ENCODE results near the gene BTBD10. TPM values are rescaled to one million over a fixed set of nuclear protein-coding genes. Genes with fewer than 3 reads are reported as not detected.
A peak's percentile ranks its signal among the peaks of the same experiment; 100 is the strongest.

Gene BTBD10
- total RNA-seq, 4 donors from 2014 or later, result 26.9 to 36.6 (median 35.3) TPM

DNA sequence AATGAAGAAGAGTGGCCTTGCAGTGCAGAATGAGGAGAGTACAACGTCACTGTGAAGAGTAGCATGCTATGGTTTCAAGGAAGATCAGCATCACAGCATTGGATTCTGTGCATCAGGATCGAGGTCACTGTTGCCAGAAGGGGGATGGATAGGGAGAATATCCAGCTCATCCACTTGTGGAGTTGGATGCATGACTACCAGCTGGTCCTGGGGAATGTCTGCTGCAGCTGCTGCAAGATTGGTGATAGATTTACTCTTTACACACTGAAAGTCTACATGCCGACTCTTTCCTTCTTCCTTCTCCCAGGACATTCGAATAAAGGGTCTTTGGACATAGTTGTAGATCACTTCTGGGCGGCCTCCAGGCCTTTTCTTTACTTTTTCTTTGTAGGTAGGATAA, 74.3 kb downstream of the BTBD10 start:
- intact Hi-C loops (cut with DNase I), result no loop called here
- Histone ChIP-seq H3K36me3 (peaks cover 12 to 17% of the 10 kb centered on the region in 2 donors), H3K4me1 (no peaks in the 10 kb centered on the region), H3K27me3 (no peaks in the 10 kb centered on the region), H3K27ac (no peak overlapping the region), H3K9me3 (no peaks in the 10 kb centered on the region), H3K4me3 (replicated peaks in 1 of 3) (no peak overlapping the region)
- WGBS, 2 donors, result 90 to 94% methylated on average over 5 of the region's 5 CpGs
- no peak for TF ChIP-seq POLR2A (IDR thresholded peaks at IDR 0.05)
- DNase-seq, result no peak

DNA sequence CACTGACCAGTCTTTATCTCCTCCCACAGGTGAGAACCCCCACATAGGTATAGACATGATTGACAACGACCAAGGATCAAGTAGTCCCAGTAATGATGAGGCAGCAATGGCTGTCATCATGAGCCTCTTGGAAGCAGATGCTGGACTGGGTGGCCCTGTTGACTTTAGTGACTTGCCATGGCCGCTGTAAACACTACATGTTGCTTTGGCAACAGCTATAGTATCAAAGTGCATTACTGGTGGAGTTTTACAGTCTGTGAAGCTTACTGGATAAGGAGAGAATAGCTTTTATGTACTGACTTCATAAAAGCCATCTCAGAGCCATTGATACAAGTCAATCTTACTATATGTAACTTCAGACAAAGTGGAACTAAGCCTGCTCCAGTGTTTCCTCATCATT, 76.5 kb downstream of the BTBD10 start:
- Histone ChIP-seq H3K4me3 (replicated peaks in 1 of 3) (no peak overlapping the region), H3K9me3 (no peaks in the 10 kb centered on the region), H3K4me1 (no peaks in the 10 kb centered on the region), H3K27ac (no peak overlapping the region), H3K36me3 (peaks cover 21 to 26% of the 10 kb centered on the region in 2 donors), H3K27me3 (no peaks in the 10 kb centered on the region)
- WGBS, 2 donors, result 93 to 94% methylated on average over 2 of the region's 2 CpGs
- intact Hi-C loops (cut with DNase I), result no loop called here
- DNase-seq, result no peak
- TF ChIP-seq, protein P1, sequence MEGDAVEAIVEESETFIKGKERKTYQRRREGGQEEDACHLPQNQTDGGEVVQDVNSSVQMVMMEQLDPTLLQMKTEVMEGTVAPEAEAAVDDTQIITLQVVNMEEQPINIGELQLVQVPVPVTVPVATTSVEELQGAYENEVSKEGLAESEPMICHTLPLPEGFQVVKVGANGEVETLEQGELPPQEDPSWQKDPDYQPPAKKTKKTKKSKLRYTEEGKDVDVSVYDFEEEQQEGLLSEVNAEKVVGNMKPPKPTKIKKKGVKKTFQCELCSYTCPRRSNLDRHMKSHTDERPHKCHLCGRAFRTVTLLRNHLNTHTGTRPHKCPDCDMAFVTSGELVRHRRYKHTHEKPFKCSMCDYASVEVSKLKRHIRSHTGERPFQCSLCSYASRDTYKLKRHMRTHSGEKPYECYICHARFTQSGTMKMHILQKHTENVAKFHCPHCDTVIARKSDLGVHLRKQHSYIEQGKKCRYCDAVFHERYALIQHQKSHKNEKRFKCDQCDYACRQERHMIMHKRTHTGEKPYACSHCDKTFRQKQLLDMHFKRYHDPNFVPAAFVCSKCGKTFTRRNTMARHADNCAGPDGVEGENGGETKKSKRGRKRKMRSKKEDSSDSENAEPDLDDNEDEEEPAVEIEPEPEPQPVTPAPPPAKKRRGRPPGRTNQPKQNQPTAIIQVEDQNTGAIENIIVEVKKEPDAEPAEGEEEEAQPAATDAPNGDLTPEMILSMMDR (IDR thresholded peaks at IDR 0.05), result no peak
- TF ChIP-seq POLR2A (IDR thresholded peaks at IDR 0.05), result no peak

DNA sequence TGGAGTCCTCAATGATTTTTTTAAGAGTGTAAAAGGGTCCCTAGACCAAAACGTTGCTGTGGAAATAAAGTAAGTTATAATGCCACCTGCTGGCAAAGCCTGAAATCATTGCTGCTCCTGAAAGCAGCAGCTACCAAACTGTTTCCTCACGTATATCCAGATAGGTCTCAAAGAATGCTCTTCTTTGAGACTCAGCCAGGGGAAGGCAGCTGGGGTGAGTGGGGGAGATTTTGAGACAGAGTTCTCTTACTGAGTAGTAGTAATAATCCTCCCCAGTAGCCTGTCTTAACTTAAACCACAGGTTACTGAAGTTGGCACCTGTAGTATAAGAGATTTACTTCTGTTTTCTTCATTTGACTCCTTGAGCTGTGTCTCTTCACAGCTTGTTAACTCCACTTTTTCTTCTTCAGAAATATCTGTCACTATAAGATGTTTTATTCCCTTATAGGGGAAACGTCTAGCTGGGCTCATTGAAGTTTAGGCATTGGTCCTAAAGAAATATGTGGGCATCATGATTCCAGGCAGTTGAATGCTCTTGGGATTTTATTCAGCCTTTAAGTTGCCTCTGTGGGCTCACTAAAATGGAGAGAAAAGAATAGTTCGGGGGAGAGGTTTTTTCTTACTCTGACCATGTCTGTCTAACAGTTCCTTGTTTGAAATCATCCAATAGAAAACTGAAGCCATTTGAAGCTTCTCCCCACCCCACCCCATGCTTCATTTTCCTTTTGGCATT, 77.9 kb downstream of the BTBD10 start:
- H3K27me3 ChIP-seq, result no peaks in the 10 kb centered on the region
- TF ChIP-seq POLR2A (IDR thresholded peaks at IDR 0.05), result no peak
- TF ChIP-seq, protein P1 (IDR thresholded peaks at IDR 0.05), result peak in 4 of 6 experiments; percentile 45 to 71 (median 70)
- peak; percentile 46 to 54 for DNase-seq
- no peak overlapping the region for H3K4me3 ChIP-seq (replicated peaks in 1 of 3)
- H3K27ac ChIP-seq, result no peak overlapping the region
- intact Hi-C loops (cut with DNase I), result no loop called here
- H3K36me3 ChIP-seq, result peaks cover 26 to 31% of the 10 kb centered on the region in 2 donors
- no peaks in the 10 kb centered on the region for H3K4me1 ChIP-seq
- 25 to 26% methylated on average over 4 of the region's 4 CpGs for WGBS, 2 donors
- H3K9me3 ChIP-seq, result no peaks in the 10 kb centered on the region

DNA sequence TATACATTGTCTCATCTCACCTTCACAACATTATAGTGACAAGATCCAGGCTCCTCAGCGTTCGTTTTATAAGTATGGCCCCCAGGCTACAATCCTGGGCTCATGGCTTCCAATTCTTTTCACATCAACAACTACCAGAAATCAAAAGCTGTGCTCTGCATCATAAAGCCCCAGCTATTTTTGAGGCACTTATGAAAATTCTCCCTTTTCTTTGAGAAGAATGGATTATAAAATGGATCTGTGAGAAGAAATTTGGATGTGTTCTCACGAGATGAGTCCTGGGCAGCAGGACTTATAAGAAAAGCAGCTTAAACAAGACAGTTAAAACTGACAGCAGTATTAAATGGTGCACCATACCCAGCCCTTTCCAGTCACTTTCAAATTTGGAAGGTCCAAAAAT, 80.3 kb downstream of the BTBD10 start:
- H3K4me1 ChIP-seq, result no peaks in the 10 kb centered on the region
- no peak overlapping the region for H3K27ac ChIP-seq
- intact Hi-C loops (cut with DNase I), result no loop called here
- TF ChIP-seq, protein P1 (IDR thresholded peaks at IDR 0.05), result no peak
- no peak for TF ChIP-seq POLR2A (IDR thresholded peaks at IDR 0.05)
- no peak for DNase-seq
- H3K9me3 ChIP-seq, result no peaks in the 10 kb centered on the region
- 96 to 97% methylated on average over 3 of the region's 3 CpGs for WGBS, 2 donors
- H3K36me3 ChIP-seq, result peaks cover 29 to 33% of the 10 kb centered on the region in 2 donors
- H3K27me3 ChIP-seq, result no peaks in the 10 kb centered on the region
- no peak overlapping the region for H3K4me3 ChIP-seq (replicated peaks in 1 of 3)

DNA sequence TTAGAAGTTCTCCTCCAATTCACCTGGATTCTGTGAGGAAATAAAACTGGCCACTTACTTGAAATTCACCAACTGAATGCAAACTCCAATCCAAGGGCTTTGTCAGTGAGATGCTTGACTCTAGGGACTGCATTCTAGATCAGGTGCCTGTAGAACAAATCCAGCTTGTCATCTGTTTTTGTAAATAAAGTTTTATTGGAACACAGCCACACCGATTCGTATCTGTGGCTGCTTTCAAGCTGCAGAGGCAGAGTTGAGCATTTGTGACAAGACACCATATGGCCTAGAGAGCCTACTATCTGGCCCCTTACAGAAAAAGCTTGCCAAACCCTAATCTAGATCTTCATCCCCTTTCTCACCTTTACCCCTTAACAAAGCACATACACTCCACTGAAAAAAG, 82.3 kb downstream of the BTBD10 start:
- DNase-seq, result no peak
- H3K36me3 ChIP-seq, result peaks cover 36 to 43% of the 10 kb centered on the region in 2 donors

More for the DNA sequence above, 82.3 kb downstream of the BTBD10 start:
- H3K4me1 ChIP-seq, result no peaks in the 10 kb centered on the region
- no peaks in the 10 kb centered on the region for H3K9me3 ChIP-seq
- WGBS, 2 donors, result 94 to 96% methylated on average over 2 of the region's 2 CpGs
- intact Hi-C loops (cut with DNase I), result no loop called here
- H3K4me3 ChIP-seq (replicated peaks in 1 of 3), result no peak overlapping the region
- H3K27ac ChIP-seq, result no peak overlapping the region
- no peaks in the 10 kb centered on the region for H3K27me3 ChIP-seq
- no peak for TF ChIP-seq POLR2A (IDR thresholded peaks at IDR 0.05)
- TF ChIP-seq, protein P1 (IDR thresholded peaks at IDR 0.05), result no peak
